Stomach smooth muscle (tissue), 2 donors: ENCODE data around the gene EML5.
"Not testable (repeated sequence)": the region's sequence is repeated elsewhere in the genome, so short reads cannot be mapped to it uniquely, and the experiment has no call there.

Experiments used
- H3K27ac ChIP-seq: one replicate; pipeline ENCODE4 v1.7.0; 2013; ENCODE audit warnings: mild to moderate bottlenecking, low read length, inconsistent platforms
- H3K27me3 ChIP-seq, 2 donors: one replicate each; pipeline ENCODE4 v1.7.0; 2013; ENCODE audit warnings: low read length in 2 of 2; ENCODE audit not compliant: insufficient read depth in 2 of 2, control insufficient read depth in 1 of 2
- H3K36me3 ChIP-seq, 2 donors: one replicate each; pipeline ENCODE4 v1.7.0; 2013; ENCODE audit warnings: low read length in 2 of 2; ENCODE audit not compliant: control insufficient read depth in 2 of 2, insufficient read depth in 2 of 2
- H3K4me1 ChIP-seq: one replicate; pipeline ENCODE4 v1.7.0; 2013; ENCODE audit warnings: low read length; ENCODE audit not compliant: control insufficient read depth, insufficient read depth
- H3K4me3 ChIP-seq, 2 donors: one replicate each; pipeline ENCODE4 v1.7.0; 2013; ENCODE audit warnings: low read length in 2 of 2
- H3K9ac ChIP-seq, 2 donors: one replicate each; pipeline ENCODE4 v1.7.0; 2013; ENCODE audit warnings: low read length in 2 of 2, mild to moderate bottlenecking in 1 of 2
- H3K9me3 ChIP-seq, 2 donors: one replicate each; pipeline ENCODE4 v1.7.0; 2013; ENCODE audit warnings: low read length in 2 of 2; ENCODE audit not compliant: control insufficient read depth in 2 of 2
- donor health status: healthy.
- donor health status: Pancreatic carcinoma.

Gene EML5

GRCh38 chr14:88825503-88825902, 32.8 kb upstream of the EML5 start:
- Histone ChIP-seq H3K9me3 (no peaks in the 10 kb centered on the region), H3K9ac (peak overlapping the region in 1 of 2 donors; percentile 91), H3K4me3 (peak overlapping the region in 1 of 2 donors; percentile 98), H3K27me3 (no peaks in the 10 kb centered on the region), H3K4me1 (no peaks in the 10 kb centered on the region), H3K27ac (no peak overlapping the region), H3K36me3 (no peaks in the 10 kb centered on the region)

GRCh38 chr14:88825078-88825458, 32.3 kb upstream of the EML5 start:
- Histone ChIP-seq H3K27ac (no peak overlapping the region), H3K4me3 (peak overlapping the region; percentile 90 to 98), H3K27me3 (no peaks in the 10 kb centered on the region), H3K9ac (peak overlapping the region; percentile 74 to 91), H3K9me3 (no peaks in the 10 kb centered on the region), H3K4me1 (no peaks in the 10 kb centered on the region), H3K36me3 (no peaks in the 10 kb centered on the region)

GRCh38 chr14:88824314-88825077, 31.7 kb upstream of the EML5 start, which contains the start of gene TTC8:
TTC8 (plus strand) TSS chr14:88824651; CDS start chr14:88824708, 57 bp downstream.
- no peaks in the 10 kb centered on the region for H3K9me3 ChIP-seq
- H3K36me3 ChIP-seq = no peaks in the 10 kb centered on the region
- peak within 1 kb of the TSS; percentile 74 to 91 for H3K9ac ChIP-seq
- peak within 1 kb of the TSS; percentile 80 for H3K27ac ChIP-seq
- H3K4me3 ChIP-seq = peak within 1 kb of the TSS; percentile 90 to 98
- no peaks in the 10 kb centered on the region for H3K4me1 ChIP-seq
- H3K27me3 ChIP-seq = no peaks in the 10 kb centered on the region

GRCh38 chr14:88823968-88824313, 31.2 kb upstream of the EML5 start:
- no peaks in the 10 kb centered on the region for H3K4me1 ChIP-seq
- H3K4me3 ChIP-seq = peak overlapping the region; percentile 90 to 98
- no peaks in the 10 kb centered on the region for H3K9me3 ChIP-seq
- H3K27me3 ChIP-seq = no peaks in the 10 kb centered on the region
- peak overlapping the region; percentile 74 to 91 for H3K9ac ChIP-seq
- peak overlapping the region; percentile 80 for H3K27ac ChIP-seq
- no peaks in the 10 kb centered on the region for H3K36me3 ChIP-seq

- H3K4me1 ChIP-seq = no peaks in the 10 kb centered on the region
- H3K9me3 ChIP-seq = no peaks in the 10 kb centered on the region
- no peak overlapping the region for H3K9ac ChIP-seq
- no peaks in the 10 kb centered on the region for H3K27me3 ChIP-seq
- no peak overlapping the region for H3K4me3 ChIP-seq
- no peak overlapping the region for H3K27ac ChIP-seq
- H3K36me3 ChIP-seq = no peaks in the 10 kb centered on the region
These were observed 29.1 kb upstream of the EML5 start for GRCh38 chr14:88821888-88822287.

GRCh38 chr14:88821378-88821777, 28.6 kb upstream of the EML5 start:
- no peaks in the 10 kb centered on the region for H3K27me3 ChIP-seq
- H3K27ac ChIP-seq = no peak overlapping the region
- no peak overlapping the region for H3K4me3 ChIP-seq
- H3K36me3 ChIP-seq = no peaks in the 10 kb centered on the region
- H3K9ac ChIP-seq = no peak overlapping the region
- no peaks in the 10 kb centered on the region for H3K9me3 ChIP-seq
- H3K4me1 ChIP-seq = no peaks in the 10 kb centered on the region

GRCh38 chr14:88819674-88820073, 26.9 kb upstream of the EML5 start:
- not testable (repeated sequence) for H3K9me3 ChIP-seq, H3K9ac ChIP-seq, H3K27me3 ChIP-seq, H3K36me3 ChIP-seq, H3K27ac ChIP-seq, H3K4me3 ChIP-seq, H3K4me1 ChIP-seq

- Histone ChIP-seq H3K4me1 (no peaks in the 10 kb centered on the region), H3K27me3 (no peaks in the 10 kb centered on the region), H3K9ac (no peak overlapping the region), H3K27ac (no peak overlapping the region), H3K4me3 (no peak overlapping the region), H3K36me3 (no peaks in the 10 kb centered on the region), H3K9me3 (no peaks in the 10 kb centered on the region)
These were observed 25.3 kb upstream of the EML5 start for GRCh38 chr14:88818018-88818417.

- H3K9me3 ChIP-seq = no peaks in the 10 kb centered on the region
- no peak overlapping the region for H3K9ac ChIP-seq
- no peak overlapping the region for H3K4me3 ChIP-seq
- H3K27me3 ChIP-seq = no peaks in the 10 kb centered on the region
- no peak overlapping the region for H3K27ac ChIP-seq
- H3K36me3 ChIP-seq = no peaks in the 10 kb centered on the region
- no peaks in the 10 kb centered on the region for H3K4me1 ChIP-seq
These were observed 23.2 kb upstream of the EML5 start for GRCh38 chr14:88815980-88816379.

- H3K9ac ChIP-seq = no peak overlapping the region
These were observed 15.6 kb upstream of the EML5 start for GRCh38 chr14:88808359-88808758.

GRCh38 chr14:88804477-88804876, 11.7 kb upstream of the EML5 start:
- no peak overlapping the region for H3K27ac ChIP-seq
- peaks cover 2 to 5% of the 10 kb centered on the region in 2 donors for H3K9me3 ChIP-seq
- no peaks in the 10 kb centered on the region for H3K4me1 ChIP-seq
- no peak overlapping the region for H3K4me3 ChIP-seq
- H3K36me3 ChIP-seq = no peaks in the 10 kb centered on the region
- H3K9ac ChIP-seq = no peak overlapping the region
- no peaks in the 10 kb centered on the region for H3K27me3 ChIP-seq

More at GRCh38 chr14:88808359-88808758, 15.6 kb upstream of the EML5 start:
- H3K27ac ChIP-seq = no peak overlapping the region
- H3K27me3 ChIP-seq = no peaks in the 10 kb centered on the region
- peaks cover 2 to 5% of the 10 kb centered on the region in 2 donors for H3K9me3 ChIP-seq
- no peaks in the 10 kb centered on the region for H3K4me1 ChIP-seq
- H3K4me3 ChIP-seq = no peak overlapping the region
- H3K36me3 ChIP-seq = no peaks in the 10 kb centered on the region
